Tibial nerve (tissue), 4 donors: ENCODE measurements around the gene CLMN.

Experiments
- CTCF ChIP-seq, 5 experiments: fragments of 200-600 bp in 3 of 5; fragments of 450-650 bp in 2 of 5; sonication (generic) in 3 of 5; IDR thresholded peaks; one replicate each; pipeline ENCODE4 v1.5.1; 2016 to 2019; ENCODE audit warnings: antibody characterized with exemption in 5 of 5, mild to moderate bottlenecking in 3 of 5, moderate library complexity in 2 of 5
- EP300 ChIP-seq, 2 donors: sonication (generic); formaldehyde crosslinking; IDR thresholded peaks; one replicate each; pipeline ENCODE4 v1.6.1; 2017; ENCODE audit warnings: antibody characterized with exemption in 2 of 2, mild to moderate bottlenecking in 1 of 2

- TF ChIP-seq EP300 (IDR thresholded peaks at IDR 0.05) (no peak), CTCF (IDR thresholded peaks at IDR 0.05) (no peak)
These were observed 15.4 kb upstream of the CLMN start for GRCh38 chr14:95335071-95335470.
